Measurements from ENCODE around the gene CPB1.

GRCh38 chr3:148796799-148797198 is 30.8 kb upstream of the CPB1 start:
- TF ChIP-seq POLR2AphosphoS5 (IDR thresholded peaks at IDR 0.05) = no peak
- no peak for TF ChIP-seq CTCF (IDR thresholded peaks at IDR 0.05)
- TF ChIP-seq EP300 (IDR thresholded peaks at IDR 0.05) = no peak
- no peak for TF ChIP-seq POLR2A (IDR thresholded peaks at IDR 0.05)
